Natural killer cell treated with Interleukin-12 subunit alpha and Interleukin-12 subunit beta and Interleukin-15 and Interleukin-18, amount 100 ng/mL, for 72 hours (primary cell): Measurements from ENCODE around the gene SYNRG. TPM values are rescaled to one million over a fixed set of nuclear protein-coding genes. Genes with fewer than 3 reads are reported as not detected.

Source experiments
- ATAC-seq, 2 donors: fragments of 150-1000 bp; cut with Tn5 transposase in 1 of 2; sonication (Bioruptor Pico), chemical (Tn5 transposase) in 1 of 2; 2 replicates each; pipeline ENCODE4 v1.10.0; 2021
- DNase-seq: peaks from one replicate; pipeline ENCODE4 v3.0.0; 2022; ENCODE audit warnings: low spot score
- H3K27ac Mint-ChIP-seq, 2 donors: 1 replicate in 1 of 2; 2 replicates in 1 of 2; pipeline ENCODE4 v1.8.0; 2022; ENCODE audit warnings: mixed read lengths in 2 of 2, mild to moderate bottlenecking in 1 of 2, moderate library complexity in 1 of 2
- H3K27me3 Mint-ChIP-seq, 2 donors: 1 replicate in 1 of 2; 2 replicates in 1 of 2; pipeline ENCODE4 v1.8.0; 2022; ENCODE audit warnings: mixed read lengths in 2 of 2
- H3K36me3 Mint-ChIP-seq: one replicate; pipeline ENCODE4 v1.8.0; 2022; ENCODE audit warnings: mixed read lengths
- H3K4me1 Mint-ChIP-seq, 2 donors: 1 replicate in 1 of 2; 2 replicates in 1 of 2; pipeline ENCODE4 v1.8.0; 2022; ENCODE audit warnings: low read depth in 2 of 2, mixed read lengths in 2 of 2, mild to moderate bottlenecking in 1 of 2
- H3K4me3 Mint-ChIP-seq: one replicate; pipeline ENCODE4 v1.8.0; 2022; ENCODE audit warnings: mixed read lengths
- H3K9me3 Mint-ChIP-seq: 2 replicates; pipeline ENCODE4 v1.8.0; 2022; ENCODE audit warnings: mixed read lengths
- total RNA-seq, 2 donors: library from RNA; stranded (reverse); gene quantifications; one replicate each; pipeline ENCODE4 v1.2.3, GENCODE V29; 2022

SYNRG gene
- total RNA-seq, 2 donors from 2014 or later: 68.7 to 77.4 TPM

GRCh38 chr17:37480427-37480826, 128.8 kb downstream of the SYNRG start:
- no peaks in the 10 kb centered on the region for H3K27me3 Mint-ChIP-seq
- no peaks in the 10 kb centered on the region for H3K9me3 Mint-ChIP-seq
- no peak overlapping the region for H3K27ac Mint-ChIP-seq
- DNase-seq (no peak), ATAC-seq (no peak)
- H3K36me3 Mint-ChIP-seq: peaks cover 24% of the 10 kb centered on the region
- H3K4me3 Mint-ChIP-seq: no peak overlapping the region
- peaks cover 3 to 8% of the 10 kb centered on the region in 2 donors for H3K4me1 Mint-ChIP-seq

GRCh38 chr17:37479025-37479424, 130.2 kb downstream of the SYNRG start:
- DNase-seq: no peak
- no peak overlapping the region for H3K4me3 Mint-ChIP-seq
- H3K9me3 Mint-ChIP-seq: no peaks in the 10 kb centered on the region
- peaks cover 3 to 8% of the 10 kb centered on the region in 2 donors for H3K4me1 Mint-ChIP-seq
- H3K27me3 Mint-ChIP-seq: no peaks in the 10 kb centered on the region
- ATAC-seq: no peak
- peaks cover 24% of the 10 kb centered on the region for H3K36me3 Mint-ChIP-seq
- no peak overlapping the region for H3K27ac Mint-ChIP-seq

GRCh38 chr17:37478187-37478586, 131.0 kb downstream of the SYNRG start:
- Mint-ChIP-seq H3K4me3 (no peak overlapping the region), H3K27ac (no peak overlapping the region), H3K36me3 (peaks cover 24% of the 10 kb centered on the region), H3K4me1 (peaks cover 0 to 2% of the 10 kb centered on the region in 2 donors), H3K27me3 (no peaks in the 10 kb centered on the region), H3K9me3 (no peaks in the 10 kb centered on the region)
- DNase-seq (no peak), ATAC-seq (no peak)

- no peak for DNase-seq
- H3K9me3 Mint-ChIP-seq: no peaks in the 10 kb centered on the region
- H3K4me1 Mint-ChIP-seq: no peaks in the 10 kb centered on the region
- H3K4me3 Mint-ChIP-seq: no peak overlapping the region
- no peaks in the 10 kb centered on the region for H3K27me3 Mint-ChIP-seq
- peaks cover 24% of the 10 kb centered on the region for H3K36me3 Mint-ChIP-seq
- no peak overlapping the region for H3K27ac Mint-ChIP-seq
- no peak for ATAC-seq
Measured at GRCh38 chr17:37476431-37477120, 132.6 kb downstream of the SYNRG start.

GRCh38 chr17:37475731-37476420, 133.3 kb downstream of the SYNRG start:
- H3K9me3 Mint-ChIP-seq: no peaks in the 10 kb centered on the region
- no peaks in the 10 kb centered on the region for H3K27me3 Mint-ChIP-seq
- no peaks in the 10 kb centered on the region for H3K4me1 Mint-ChIP-seq
- H3K36me3 Mint-ChIP-seq: peaks cover 28% of the 10 kb centered on the region
- H3K4me3 Mint-ChIP-seq: no peak overlapping the region
- ATAC-seq (no peak), DNase-seq (no peak)
- no peak overlapping the region for H3K27ac Mint-ChIP-seq

GRCh38 chr17:37470181-37470580, 139.0 kb downstream of the SYNRG start:
- Mint-ChIP-seq H3K4me3 (no peak overlapping the region), H3K36me3 (peaks cover 8% of the 10 kb centered on the region), H3K9me3 (no peaks in the 10 kb centered on the region), H3K27ac (no peak overlapping the region), H3K27me3 (no peaks in the 10 kb centered on the region), H3K4me1 (no peaks in the 10 kb centered on the region)
- no peak for ATAC-seq
- no peak for DNase-seq

- H3K9me3 Mint-ChIP-seq: no peaks in the 10 kb centered on the region
- DNase-seq (no peak), ATAC-seq (no peak)
- peaks cover 8% of the 10 kb centered on the region for H3K36me3 Mint-ChIP-seq
- H3K27ac Mint-ChIP-seq: no peak overlapping the region
- peaks cover 1 to 3% of the 10 kb centered on the region in 2 donors for H3K4me1 Mint-ChIP-seq
- no peak overlapping the region for H3K4me3 Mint-ChIP-seq
- no peaks in the 10 kb centered on the region for H3K27me3 Mint-ChIP-seq
Measured at GRCh38 chr17:37466471-37466870, 142.7 kb downstream of the SYNRG start.

GRCh38 chr17:37465069-37465616, 144.1 kb downstream of the SYNRG start:
- no peak for ATAC-seq
- Mint-ChIP-seq H3K36me3 (no peaks in the 10 kb centered on the region), H3K27me3 (no peaks in the 10 kb centered on the region), H3K27ac (no peak overlapping the region), H3K9me3 (no peaks in the 10 kb centered on the region), H3K4me1 (peaks cover 4 to 5% of the 10 kb centered on the region in 2 donors), H3K4me3 (no peak overlapping the region)
- DNase-seq: no peak

Other genes starting within 250 kb of the SYNRG start
- gene C17orf78, start 233.4 kb downstream of the SYNRG start, total RNA-seq: not detected
- 100 to 1,000 TPM in 1 of 2 donors, 10 to 100 TPM in 1; 41.9 to 126 TPM for gene ACACA, start 202.6 kb downstream of the SYNRG start, total RNA-seq
- gene TADA2A, start 202.5 kb downstream of the SYNRG start, total RNA-seq: 10 to 100 TPM; 30.5 to 55.4 TPM
- gene DUSP14, start 119.5 kb downstream of the SYNRG start, total RNA-seq: 10 to 100 TPM in 1 of 2 donors, 1 to 10 TPM in 1; 8.2 to 10.2 TPM
- 10 to 100 TPM; 35.0 to 52.9 TPM for gene DDX52, start 34.0 kb upstream of the SYNRG start, total RNA-seq
- under 1 TPM in 1 of 2 donors, not detected in 1; 0.19 TPM for gene HNF1B, start 135.6 kb upstream of the SYNRG start, total RNA-seq